Gastrocnemius medialis (tissue), 4 donors: Measurements from ENCODE around the gene MYT1.

Experiments
- CTCF ChIP-seq, 5 experiments: fragments of 450-650 bp in 3 of 5; fragments of 200-600 bp in 2 of 5; sonication (generic) in 2 of 5; IDR thresholded peaks in 4 of 5; conservative IDR thresholded peaks in 1 of 5; 1 replicate in 4 of 5; 2 replicates in 1 of 5; pipeline ENCODE4 v1.5.1; 2016 to 2019; ENCODE audit warnings: antibody characterized with exemption in 5 of 5, mild to moderate bottlenecking in 3 of 5, moderate library complexity in 3 of 5
- POLR2A ChIP-seq, 2 donors: fragments of 450-650 bp; IDR thresholded peaks; one replicate each; pipeline ENCODE4 v1.6.1; 2017; ENCODE audit warnings: antibody characterized with exemption in 2 of 2, mild to moderate bottlenecking in 2 of 2, moderate library complexity in 2 of 2

DNA sequence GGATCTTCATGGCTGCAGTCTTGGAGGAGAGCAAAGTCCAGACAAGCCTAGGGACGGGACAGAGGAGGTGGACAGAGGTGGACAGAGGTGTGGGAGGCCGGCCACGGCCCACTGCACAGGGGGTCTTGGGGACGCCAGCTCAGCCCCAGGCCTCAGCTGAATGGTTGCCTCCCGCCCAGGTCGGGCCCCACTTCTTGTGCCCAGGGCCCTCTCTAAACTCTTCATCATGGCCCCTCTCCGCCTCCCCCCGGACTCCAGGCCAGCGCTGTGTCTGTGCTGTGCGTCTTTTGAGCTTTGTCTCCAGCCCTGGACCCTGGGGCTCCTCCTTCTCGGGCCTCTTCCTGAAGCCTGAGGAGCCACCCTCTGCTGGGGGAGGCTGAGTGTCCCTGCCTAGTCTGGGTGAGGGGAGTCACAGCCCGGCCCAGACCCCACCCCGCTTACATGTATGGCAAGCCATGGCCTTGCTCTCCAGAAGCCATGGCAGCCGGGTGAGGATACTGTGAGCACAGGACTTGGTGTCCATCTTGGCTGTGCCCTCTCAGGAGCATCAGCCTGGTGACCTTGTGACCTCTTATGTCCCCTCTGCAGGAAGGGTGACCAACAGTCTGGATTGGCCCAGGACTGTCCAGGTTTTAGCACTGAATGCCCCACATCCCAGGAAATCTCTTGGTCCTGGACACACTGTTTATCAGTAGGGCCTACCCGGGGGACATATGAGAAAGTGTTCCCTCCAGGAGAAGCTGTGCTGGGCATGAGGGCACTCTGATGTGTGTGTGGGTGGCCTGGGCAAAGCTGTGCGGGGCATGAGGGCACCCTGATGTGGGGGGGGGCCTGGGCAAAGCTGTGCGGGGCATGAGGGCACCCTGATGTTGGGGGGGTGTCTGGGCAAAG, 47.5 kb upstream of the MYT1 start:
- TF ChIP-seq CTCF (IDR thresholded peaks at IDR 0.05 in 4 of 5, conservative IDR thresholded peaks at IDR 0.05 in 1 of 5) (no peak), POLR2A (IDR thresholded peaks at IDR 0.05) (no peak)
